Duodenal mucosa (tissue), 2 donors: ENCODE data around the gene PRDX2.
"Not testable (repeated sequence)": the region's sequence is repeated elsewhere in the genome, so short reads cannot be mapped to it uniquely, and the experiment has no call there.

Experiments
- H3K27ac ChIP-seq: one replicate; pipeline ENCODE4 v1.7.0; 2013; ENCODE audit warnings: low read depth, low read length
- H3K27me3 ChIP-seq, 2 donors: one replicate each; pipeline ENCODE4 v1.7.0; 2013; ENCODE audit warnings: low read length in 2 of 2, control low read depth in 1 of 2; ENCODE audit not compliant: insufficient read depth in 2 of 2, control insufficient read depth in 1 of 2
- H3K36me3 ChIP-seq, 2 donors: one replicate each; pipeline ENCODE4 v1.7.0; 2013; ENCODE audit warnings: low read length in 2 of 2, control low read depth in 1 of 2; ENCODE audit not compliant: insufficient read depth in 2 of 2, control insufficient read depth in 1 of 2
- H3K4me1 ChIP-seq, 2 donors: one replicate each; pipeline ENCODE4 v1.7.0; 2013; ENCODE audit warnings: low read length in 2 of 2, control low read depth in 1 of 2; ENCODE audit not compliant: insufficient read depth in 2 of 2, control insufficient read depth in 1 of 2
- H3K4me3 ChIP-seq, 2 donors: one replicate each; pipeline ENCODE4 v1.7.0; 2013; ENCODE audit warnings: low read length in 2 of 2, low read depth in 1 of 2
- H3K9ac ChIP-seq, 2 donors: one replicate each; pipeline ENCODE4 v1.7.0; 2013; ENCODE audit warnings: low read length in 2 of 2, low read depth in 1 of 2
- H3K9me3 ChIP-seq, 2 donors: one replicate each; pipeline ENCODE4 v1.7.0; 2013; ENCODE audit warnings: low read length in 2 of 2, control low read depth in 1 of 2; ENCODE audit not compliant: control insufficient read depth in 1 of 2

The PRDX2 gene

GRCh38 chr19:12825254-12826131, 23.9 kb upstream of the PRDX2 start:
- Histone ChIP-seq H3K36me3 (no peaks in the 10 kb centered on the region), H3K4me1 (peaks cover 7 to 9% of the 10 kb centered on the region in 2 donors), H3K9me3 (no peaks in the 10 kb centered on the region), H3K27ac (no peak overlapping the region), H3K27me3 (peaks cover 11 to 15% of the 10 kb centered on the region in 2 donors), H3K4me3 (no peak overlapping the region), H3K9ac (no peak overlapping the region)

GRCh38 chr19:12821761-12822160, 20.2 kb upstream of the PRDX2 start:
- no peak overlapping the region for H3K4me3 ChIP-seq

DNA sequence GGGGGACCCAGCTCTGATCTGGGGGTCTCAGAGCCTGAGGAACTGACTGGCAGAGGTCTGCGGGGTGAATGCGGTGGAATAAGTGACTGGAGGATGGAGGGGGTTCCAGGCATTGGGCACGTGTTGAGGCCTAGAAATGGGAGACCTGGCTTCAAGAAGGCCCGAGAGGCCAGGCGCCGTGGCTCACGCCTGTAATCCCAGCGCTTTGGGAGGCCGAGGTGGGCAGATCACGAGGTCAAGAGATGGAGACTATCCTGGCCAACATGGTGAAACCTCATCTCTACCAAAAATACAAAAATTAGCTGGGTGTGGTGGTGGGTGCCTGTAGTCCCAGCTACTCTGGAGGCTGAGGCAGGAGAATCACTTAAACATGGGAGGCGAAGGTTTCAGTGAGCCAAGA, 16.2 kb upstream of the PRDX2 start:
- not testable (repeated sequence) for H3K4me3 ChIP-seq, H3K36me3 ChIP-seq

More at GRCh38 chr19:12821761-12822160, 20.2 kb upstream of the PRDX2 start:
- Histone ChIP-seq H3K36me3 (no peaks in the 10 kb centered on the region), H3K27ac (no peak overlapping the region), H3K9ac (no peak overlapping the region), H3K9me3 (no peaks in the 10 kb centered on the region), H3K27me3 (peaks cover 0 to 8% of the 10 kb centered on the region in 2 donors), H3K4me1 (peaks cover 0 to 4% of the 10 kb centered on the region in 2 donors)

GRCh38 chr19:12817188-12817587, 15.6 kb upstream of the PRDX2 start:
- H3K27ac ChIP-seq, H3K9me3 ChIP-seq, H3K9ac ChIP-seq, H3K4me3 ChIP-seq, H3K27me3 ChIP-seq, H3K36me3 ChIP-seq, H3K4me1 ChIP-seq: not testable (repeated sequence)

More for the DNA sequence above, 16.2 kb upstream of the PRDX2 start:
- not testable (repeated sequence) for H3K27me3 ChIP-seq, H3K4me1 ChIP-seq, H3K27ac ChIP-seq, H3K9me3 ChIP-seq, H3K9ac ChIP-seq

- Histone ChIP-seq H3K27me3 (no peaks in the 10 kb centered on the region), H3K4me3 (no peak overlapping the region), H3K36me3 (peaks cover 0 to 3% of the 10 kb centered on the region in 2 donors), H3K9me3 (no peaks in the 10 kb centered on the region), H3K4me1 (no peaks in the 10 kb centered on the region), H3K9ac (no peak overlapping the region), H3K27ac (no peak overlapping the region)
Observed at GRCh38 chr19:12815088-12815487, 13.5 kb upstream of the PRDX2 start.

DNA sequence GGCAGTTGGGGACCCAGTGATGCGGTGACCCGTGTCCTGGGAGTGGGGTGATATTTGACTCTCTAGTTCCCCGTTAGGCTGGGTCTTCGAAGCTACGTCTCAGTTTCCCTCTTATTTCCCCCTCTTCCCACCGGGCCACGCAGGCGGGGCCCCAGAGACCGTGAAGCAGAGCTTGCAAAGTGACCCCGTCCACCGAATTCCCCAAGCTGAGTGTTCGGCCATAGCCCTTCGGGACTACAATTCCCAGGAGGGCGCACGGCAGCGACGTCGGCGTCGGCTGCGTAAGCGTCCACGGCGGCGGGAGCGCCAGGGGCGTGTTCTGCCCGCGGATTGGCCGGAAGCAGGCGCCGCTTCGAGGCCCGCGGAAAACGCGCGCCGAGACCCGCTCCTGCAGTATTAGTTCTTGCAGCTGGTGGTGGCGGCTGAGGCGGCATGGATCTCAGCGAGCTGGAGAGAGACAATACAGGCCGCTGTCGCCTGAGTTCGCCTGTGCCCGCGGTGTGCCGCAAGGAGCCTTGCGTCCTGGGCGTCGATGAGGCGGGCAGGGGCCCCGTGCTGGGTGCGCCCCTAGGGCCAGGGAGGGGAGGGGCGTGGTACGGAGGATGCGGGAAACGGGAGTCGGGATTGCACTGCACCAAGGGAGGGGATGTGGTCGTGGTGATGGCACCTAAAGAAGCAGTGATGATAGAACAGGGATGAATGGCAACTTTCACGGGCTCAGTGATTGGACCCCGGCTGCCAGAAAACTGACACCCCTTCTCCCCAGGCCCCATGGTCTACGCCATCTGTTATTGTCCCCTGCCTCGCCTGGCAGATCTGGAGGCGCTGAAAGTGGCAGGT, 4.9 kb upstream of the PRDX2 start, which contains the start of gene RNASEH2A:
RNASEH2A (plus strand) TSS at position 343 of the 840 bp plus-strand sequence; CDS start at position 433, 90 bp downstream.
- Histone ChIP-seq H3K9ac (peak within 1 kb of the TSS; percentile 61 to 82), H3K27ac (no peak within 1 kb of the TSS), H3K4me3 (peak within 1 kb of the TSS; percentile 72 to 91), H3K4me1 (peaks cover 17 to 19% of the 10 kb centered on the region in 2 donors), H3K9me3 (no peaks in the 10 kb centered on the region), H3K27me3 (no peaks in the 10 kb centered on the region), H3K36me3 (peaks cover 0 to 7% of the 10 kb centered on the region in 2 donors)

GRCh38 chr19:12804051-12804450, 2.5 kb upstream of the PRDX2 start:
- no peak overlapping the region for H3K27ac ChIP-seq
- no peak overlapping the region for H3K9ac ChIP-seq
- no peaks in the 10 kb centered on the region for H3K9me3 ChIP-seq
- no peaks in the 10 kb centered on the region for H3K27me3 ChIP-seq
- H3K36me3 ChIP-seq, result peaks cover 7 to 18% of the 10 kb centered on the region in 2 donors
- no peak overlapping the region for H3K4me3 ChIP-seq
- H3K4me1 ChIP-seq, result peaks cover 24 to 35% of the 10 kb centered on the region in 2 donors

DNA sequence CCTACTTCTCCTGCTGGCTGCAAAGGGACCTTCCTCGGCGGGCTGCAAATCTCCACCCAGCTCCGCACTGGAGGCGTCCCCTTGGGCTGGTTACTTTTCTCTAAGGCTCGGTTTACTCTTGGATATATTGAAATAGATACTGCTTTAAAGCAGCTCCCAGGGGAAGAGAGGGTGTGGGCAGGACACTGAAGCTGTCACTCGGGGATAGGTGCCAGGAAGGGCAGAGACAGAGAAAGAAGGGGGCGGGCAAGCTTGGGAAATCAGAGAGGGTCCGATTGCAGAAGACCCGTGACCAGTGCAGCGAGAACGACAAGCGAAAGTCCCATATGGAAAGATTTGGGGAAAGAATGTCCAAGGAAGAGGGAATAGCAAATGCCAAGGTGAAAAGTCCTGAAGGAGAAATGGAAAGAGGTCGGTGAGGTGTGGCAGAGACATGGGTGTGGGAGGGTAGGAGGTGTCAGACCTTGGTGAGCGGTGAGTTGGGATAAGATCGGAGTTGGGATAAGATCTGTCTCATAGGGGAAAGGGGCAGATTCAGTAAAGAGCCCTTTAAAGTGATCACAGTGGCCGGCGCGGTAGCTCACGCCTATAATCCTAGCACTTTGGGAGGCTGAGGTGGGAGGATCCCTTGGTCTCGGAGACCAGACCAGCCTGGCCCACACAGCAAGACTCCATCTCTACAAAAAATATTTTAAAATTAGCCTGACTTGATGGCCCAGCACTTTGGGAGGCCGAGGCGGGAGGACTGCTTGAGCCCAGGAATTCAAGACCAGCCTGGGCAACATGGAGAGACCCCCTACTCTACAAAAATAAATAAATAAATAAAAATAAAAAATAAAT, 887 bp upstream of the PRDX2 start:
- Histone ChIP-seq H3K4me1 (peaks cover 24 to 35% of the 10 kb centered on the region in 2 donors), H3K9me3 (no peaks in the 10 kb centered on the region), H3K4me3 (peak overlapping the region; percentile 90 to 98), H3K36me3 (peaks cover 7 to 14% of the 10 kb centered on the region in 2 donors), H3K9ac (peak overlapping the region; percentile 68 to 94), H3K27ac (no peak overlapping the region), H3K27me3 (no peaks in the 10 kb centered on the region)

DNA sequence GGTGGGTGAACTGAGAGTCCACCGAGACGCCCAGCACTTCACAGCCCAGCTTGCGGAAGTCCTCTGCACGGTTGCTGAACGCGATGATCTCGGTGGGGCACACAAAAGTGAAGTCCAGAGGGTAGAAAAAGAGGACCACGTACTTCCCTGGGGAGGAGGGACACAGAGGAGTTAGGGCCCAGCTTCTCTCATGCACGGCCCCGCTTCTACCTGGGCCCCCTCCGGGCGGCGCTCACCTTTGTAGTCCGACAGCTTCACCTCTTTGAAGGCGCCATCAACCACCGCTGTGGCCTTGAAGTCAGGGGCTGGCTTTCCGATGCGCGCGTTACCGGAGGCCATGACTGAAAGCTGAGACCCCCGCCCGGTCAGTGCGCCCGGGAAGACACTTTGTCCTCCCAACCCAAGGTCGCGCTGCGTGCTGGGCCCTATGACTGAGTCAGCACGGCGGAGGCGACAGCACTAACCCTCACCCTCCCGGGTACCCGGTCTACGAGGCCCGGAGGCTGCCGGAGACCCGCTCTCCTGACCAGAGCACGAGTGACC, 606 bp downstream of the PRDX2 start:
- peaks cover 7 to 14% of the 10 kb centered on the region in 2 donors for H3K36me3 ChIP-seq
- H3K4me3 ChIP-seq, result peak overlapping the region; percentile 90 to 98
- H3K27ac ChIP-seq, result peak overlapping the region; percentile 62
- H3K9ac ChIP-seq, result peak overlapping the region; percentile 94 to 97
- H3K4me1 ChIP-seq, result peaks cover 21 to 30% of the 10 kb centered on the region in 2 donors
- H3K27me3 ChIP-seq, result no peaks in the 10 kb centered on the region
- no peaks in the 10 kb centered on the region for H3K9me3 ChIP-seq
